22Rv1 (cell line): ENCODE results near the gene C1orf167.

Experiments
- CTCF ChIP-seq: fragments of 450-650 bp; IDR thresholded peaks from 2 replicates; pipeline ENCODE4 v1.5.1; 2017; ENCODE audit warnings: mild to moderate bottlenecking
- ZFX ChIP-seq: fragments of 450-650 bp; IDR thresholded peaks from 2 replicates; pipeline ENCODE4 v1.6.1; 2017; ENCODE audit warnings: antibody characterized with exemption, borderline replicate concordance

GRCh38 chr1:11804666-11805421, 42.9 kb downstream of the C1orf167 start:
- TF ChIP-seq CTCF (no peak), ZFX (no peak)
